ENCODE data around the gene ACP5. TPM values are rescaled to one million over a fixed set of nuclear protein-coding genes. Genes with fewer than 3 reads are reported as not detected.
"Not testable (repeated sequence)": the region's sequence is repeated elsewhere in the genome, so short reads cannot be mapped to it uniquely, and the experiment has no call there.

Gene ACP5
- 0.75 and 2.4 TPM in 2 replicates for total RNA-seq (2014; rRNA removed; shearing (Covaris generic))

DNA sequence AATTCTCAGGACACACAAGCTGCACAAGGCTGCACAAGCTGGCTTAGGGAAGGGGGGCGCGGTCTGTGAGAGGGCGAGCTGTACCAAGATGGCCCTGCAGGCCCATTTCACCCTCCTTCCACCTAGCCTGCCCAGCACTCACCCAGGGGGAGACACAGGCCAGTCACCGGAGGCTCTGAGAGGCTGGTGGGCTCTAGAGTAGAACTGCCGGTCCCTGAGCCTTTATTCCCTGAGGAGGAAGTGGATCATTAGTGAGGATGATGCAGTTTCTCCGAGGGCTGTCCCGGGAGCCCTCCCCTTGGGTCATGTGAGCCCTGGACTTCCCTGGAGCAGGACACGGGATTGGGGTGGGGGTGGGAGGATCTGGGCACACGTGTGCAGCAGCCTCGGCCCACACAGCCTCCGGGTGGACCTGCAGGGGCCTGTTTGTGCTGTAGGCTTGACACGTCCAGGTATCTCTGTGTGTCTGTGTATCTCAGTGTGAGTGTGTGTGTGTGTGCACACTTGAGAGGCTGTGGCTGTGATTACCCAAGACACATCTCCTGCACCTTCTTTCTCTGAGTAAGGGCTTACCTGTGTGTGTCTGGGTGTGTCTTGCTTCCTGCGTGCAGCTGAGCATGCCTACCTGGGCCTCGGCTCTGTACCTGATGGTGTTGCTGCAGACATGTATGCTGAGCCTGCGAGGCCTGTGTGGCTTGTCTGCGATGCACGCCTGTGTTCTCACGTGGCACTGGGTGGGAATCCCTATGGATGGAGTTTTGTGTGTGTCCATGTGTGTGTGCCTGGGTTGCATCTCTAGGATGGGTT, at the start of gene ACP5:
ACP5 (minus strand) TSS at position 195 of the 807 bp plus-strand sequence. CDS start 328 bp downstream, outside the sequence.
- Histone ChIP-seq H3K4me1 (no peaks in the 10 kb centered on the region; the same call in 1 of the 2 replicates), H3K36me3 (no peaks in the 10 kb centered on the region), H3K27me3 (no peaks in the 10 kb centered on the region), H3K4me3 (peak within 1 kb of the TSS; percentile 32), H3K9me3 (replicated peaks) (no peaks in the 10 kb centered on the region), H3K27ac (no peak within 1 kb of the TSS)
- DNase-seq: no peak

DNA sequence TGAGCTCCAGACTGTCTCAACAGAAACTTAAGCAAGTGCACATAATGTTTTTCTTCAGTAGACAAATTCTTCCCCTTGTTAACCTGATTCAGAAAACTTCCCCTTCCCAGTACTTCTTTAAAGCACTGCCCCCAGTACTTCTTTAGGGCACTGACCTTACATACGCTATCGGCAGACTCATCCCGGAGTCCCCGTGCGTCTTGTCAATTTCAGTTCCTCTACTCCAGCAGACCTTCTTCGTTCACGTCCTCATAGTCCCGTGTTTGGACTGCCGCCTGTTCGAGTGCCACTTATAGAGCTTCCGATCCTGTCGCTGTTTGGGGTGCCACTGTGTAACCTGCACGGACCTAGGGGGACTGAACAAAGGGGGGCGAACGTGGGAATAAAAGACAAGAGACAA, 48.8 kb upstream of the ACP5 start:
- H3K27ac ChIP-seq: no peak overlapping the region
- H3K9me3 ChIP-seq (replicated peaks): no peaks in the 10 kb centered on the region; the same call in 1 of the 2 replicates
- DNase-seq: no peak
- no peaks in the 10 kb centered on the region for H3K36me3 ChIP-seq
- no peaks in the 10 kb centered on the region for H3K27me3 ChIP-seq
- no peak overlapping the region for H3K4me3 ChIP-seq
- no peaks in the 10 kb centered on the region for H3K4me1 ChIP-seq

DNA sequence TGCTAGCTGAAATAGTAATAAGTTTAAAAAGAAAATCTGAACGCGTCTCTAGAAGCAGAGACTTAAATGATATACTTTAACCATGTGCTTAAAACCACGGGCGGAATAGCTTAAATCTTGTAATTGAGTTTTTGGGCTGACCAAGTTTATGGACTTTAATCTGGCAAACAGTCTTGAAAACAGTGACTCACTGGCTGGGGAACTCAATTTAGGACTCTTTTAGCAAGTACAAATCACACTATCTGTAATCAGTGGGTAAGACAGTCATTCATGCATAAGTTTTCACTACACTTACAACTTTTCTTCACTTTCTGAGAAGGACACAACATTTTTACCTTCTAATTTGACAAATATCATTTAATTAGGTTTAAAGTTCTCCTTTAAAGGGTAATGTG, 46.6 kb upstream of the ACP5 start:
- Histone ChIP-seq H3K27me3 (no peaks in the 10 kb centered on the region), H3K36me3 (peaks cover 18% of the 10 kb centered on the region), H3K4me3 (no peak overlapping the region), H3K27ac (no peak overlapping the region), H3K4me1 (no peaks in the 10 kb centered on the region), H3K9me3 (replicated peaks) (no peaks in the 10 kb centered on the region; the same call in 1 of the 2 replicates)
- no peak for DNase-seq

DNA sequence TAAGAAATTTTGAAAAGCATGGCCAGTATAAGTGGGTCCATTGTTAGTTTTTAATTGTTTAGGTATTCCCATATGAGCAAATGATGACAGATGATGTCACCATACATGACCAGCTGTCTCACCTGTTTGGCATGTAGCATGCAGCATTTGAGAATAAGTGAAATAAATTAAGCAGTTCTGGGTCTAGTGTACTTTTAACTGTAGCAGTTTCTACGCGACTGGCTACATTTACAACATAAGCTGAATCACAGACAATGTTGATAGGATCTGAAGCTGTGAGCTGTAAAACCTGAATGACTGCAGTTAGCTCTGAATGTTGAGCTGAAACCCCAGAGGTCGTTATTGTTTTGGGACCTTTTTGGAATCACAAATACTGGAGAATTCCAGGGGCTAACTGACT, 45.0 kb upstream of the ACP5 start:
- H3K27ac ChIP-seq, DNase-seq, H3K27me3 ChIP-seq: not testable (repeated sequence)

DNA sequence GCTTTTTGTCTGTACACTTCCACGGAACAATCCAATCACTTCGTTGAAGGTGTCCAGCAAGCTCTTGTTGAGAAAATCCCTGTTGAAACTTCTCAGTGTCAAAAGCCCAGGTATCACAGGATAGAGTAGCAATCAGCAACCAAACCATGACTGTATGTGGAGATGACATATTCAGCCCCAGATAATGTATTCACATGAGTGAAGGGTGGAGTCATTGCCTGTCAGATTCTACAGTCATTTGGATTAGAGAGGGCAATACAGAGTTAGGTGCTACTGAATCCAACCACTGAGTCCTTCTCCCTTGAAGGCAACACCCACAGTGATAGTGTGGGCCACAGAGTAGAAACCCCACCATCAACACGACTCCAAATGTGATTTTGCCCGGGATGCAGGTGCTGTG, 43.1 kb upstream of the ACP5 start:
- Histone ChIP-seq H3K36me3 (peaks cover 51% of the 10 kb centered on the region), H3K4me1 (no peaks in the 10 kb centered on the region), H3K27me3 (no peaks in the 10 kb centered on the region), H3K9me3 (replicated peaks) (peaks cover 20% of the 10 kb centered on the region), H3K27ac (no peak overlapping the region), H3K4me3 (no peak overlapping the region)
- no peak for DNase-seq

More for the DNA sequence above, 45.0 kb upstream of the ACP5 start:
- not testable (repeated sequence) for H3K4me3 ChIP-seq, H3K4me1 ChIP-seq
- Histone ChIP-seq H3K9me3 (replicated peaks) (peaks cover 10% of the 10 kb centered on the region), H3K36me3 (peaks cover 34% of the 10 kb centered on the region)

DNA sequence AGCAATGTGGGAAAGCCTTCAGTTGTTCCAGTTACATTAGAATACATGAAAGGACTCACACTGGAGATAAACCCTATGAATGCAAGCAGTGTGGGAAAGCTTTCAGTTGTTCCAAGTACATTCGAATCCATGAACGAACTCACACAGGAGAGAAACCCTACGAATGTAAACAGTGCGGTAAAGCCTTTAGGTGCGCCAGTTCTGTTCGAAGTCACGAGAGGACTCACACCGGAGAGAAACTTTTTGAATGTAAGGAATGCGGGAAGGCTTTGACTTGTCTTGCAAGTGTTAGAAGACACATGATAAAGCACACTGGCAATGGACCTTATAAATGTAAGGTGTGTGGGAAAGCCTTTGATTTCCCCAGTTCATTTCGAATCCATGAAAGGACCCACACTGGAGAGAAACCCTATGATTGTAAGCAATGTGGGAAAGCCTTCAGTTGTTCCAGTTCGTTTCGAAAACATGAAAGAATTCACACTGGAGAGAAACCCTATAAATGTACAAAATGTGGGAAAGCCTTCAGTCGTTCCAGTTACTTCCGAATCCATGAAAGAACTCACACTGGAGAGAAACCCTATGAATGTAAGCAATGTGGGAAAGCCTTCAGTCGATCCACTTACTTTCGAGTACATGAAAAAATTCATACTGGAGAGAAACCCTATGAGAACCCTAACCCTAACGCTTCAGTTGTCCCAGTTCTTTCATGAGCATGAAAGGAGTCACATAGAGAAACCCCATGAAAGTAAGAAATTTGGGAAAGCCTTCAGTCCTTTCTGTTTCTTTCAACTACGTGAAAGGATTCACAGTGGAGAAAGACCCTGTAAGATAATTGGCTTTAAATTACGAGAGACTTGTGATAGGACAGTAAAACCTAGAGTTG, 40.0 kb upstream of the ACP5 start:
- no peak for DNase-seq
- H3K27ac ChIP-seq: no peak overlapping the region
- H3K4me1 ChIP-seq: no peaks in the 10 kb centered on the region
- peaks cover 27% of the 10 kb centered on the region for H3K9me3 ChIP-seq (replicated peaks)
- peaks cover 64% of the 10 kb centered on the region for H3K36me3 ChIP-seq
- no peaks in the 10 kb centered on the region for H3K27me3 ChIP-seq
- H3K4me3 ChIP-seq: no peak overlapping the region

DNA sequence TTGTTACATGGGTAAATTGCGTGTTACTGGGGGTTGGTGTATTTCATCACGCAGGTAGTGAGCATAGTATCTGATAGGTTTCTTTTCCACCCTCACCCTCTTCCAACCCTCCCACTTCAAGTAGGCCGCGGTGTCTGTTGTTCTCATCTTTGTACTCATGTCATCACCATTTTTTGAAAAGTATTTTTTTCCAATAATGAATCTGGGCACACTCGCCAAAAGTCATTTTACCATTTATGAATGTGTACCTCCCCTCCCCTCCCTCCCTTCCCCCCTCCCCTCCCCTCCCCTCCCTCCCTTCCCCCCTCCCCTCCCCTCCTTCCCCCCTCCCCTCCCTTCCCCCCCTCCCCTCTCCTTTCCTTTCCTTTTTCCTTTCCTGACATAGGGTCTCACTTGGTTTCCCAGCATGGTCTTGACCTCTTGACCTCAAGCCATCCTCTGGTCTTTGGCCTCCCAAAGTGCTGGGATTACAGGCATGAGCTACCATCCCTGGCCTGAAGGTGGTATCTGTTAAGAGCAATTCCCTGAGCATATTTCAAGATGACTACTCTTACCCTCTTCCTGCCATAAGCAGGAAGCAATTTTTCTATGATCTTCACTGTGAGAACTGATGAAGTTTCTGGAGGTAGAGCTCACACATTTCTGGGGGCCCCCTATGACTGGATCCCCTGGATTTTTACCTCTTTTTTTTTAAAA, 35.5 kb upstream of the ACP5 start:
- Histone ChIP-seq H3K4me1 (no peaks in the 10 kb centered on the region), H3K36me3 (peaks cover 36% of the 10 kb centered on the region), H3K27ac (no peak overlapping the region), H3K9me3 (replicated peaks) (peaks cover 22% of the 10 kb centered on the region), H3K4me3 (no peak overlapping the region), H3K27me3 (no peaks in the 10 kb centered on the region)
- DNase-seq: no peak

DNA sequence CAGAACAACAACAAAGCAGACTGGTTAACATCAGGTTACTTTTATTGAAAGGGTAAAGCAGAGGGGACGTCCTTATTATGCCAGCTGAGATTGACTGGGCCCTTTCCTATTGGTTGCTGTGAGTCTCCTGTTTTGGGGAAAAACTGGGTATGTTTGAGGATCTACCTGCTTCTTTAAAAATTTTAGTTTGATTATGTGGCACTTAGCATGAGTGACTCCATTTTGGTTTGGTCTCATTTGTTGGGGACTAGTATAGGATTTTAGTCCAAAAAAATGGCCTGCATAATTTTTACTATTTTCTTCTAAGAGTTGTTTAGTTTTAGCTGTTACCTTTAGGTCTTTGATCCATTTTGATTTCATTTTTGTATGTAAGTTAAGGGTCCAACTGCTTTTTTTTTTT, 34.3 kb upstream of the ACP5 start:
- no peaks in the 10 kb centered on the region for H3K27me3 ChIP-seq
- no peak overlapping the region for H3K4me3 ChIP-seq
- H3K36me3 ChIP-seq: peaks cover 25% of the 10 kb centered on the region
- H3K9me3 ChIP-seq (replicated peaks): peaks cover 10% of the 10 kb centered on the region
- no peak for DNase-seq
- H3K27ac ChIP-seq: no peak overlapping the region
- no peaks in the 10 kb centered on the region for H3K4me1 ChIP-seq

DNA sequence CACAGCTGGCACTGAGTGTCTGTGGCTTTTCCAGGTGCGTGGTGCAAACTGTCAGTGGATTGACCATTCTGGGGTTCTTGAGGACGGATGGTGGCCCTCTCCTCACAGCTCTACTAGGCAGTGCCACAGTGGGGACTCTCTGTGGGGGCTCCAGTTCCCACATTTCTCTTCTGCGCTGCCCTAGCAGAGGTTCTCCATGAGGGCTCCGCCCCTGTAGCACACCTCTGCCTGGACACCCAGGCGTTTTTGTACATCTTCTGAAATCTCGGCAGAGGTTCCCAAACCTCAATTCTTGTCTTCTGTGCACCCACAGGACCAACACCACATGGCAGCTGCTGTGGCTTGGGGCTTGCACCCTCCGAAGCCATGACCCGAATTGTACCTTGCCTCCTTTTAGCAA, 29.0 kb upstream of the ACP5 start:
- no peaks in the 10 kb centered on the region for H3K27me3 ChIP-seq
- no peak for DNase-seq
- peaks cover 22% of the 10 kb centered on the region for H3K36me3 ChIP-seq
- no peaks in the 10 kb centered on the region for H3K9me3 ChIP-seq (replicated peaks)
- no peak overlapping the region for H3K27ac ChIP-seq
- H3K4me3 ChIP-seq: no peak overlapping the region
- no peaks in the 10 kb centered on the region for H3K4me1 ChIP-seq

DNA sequence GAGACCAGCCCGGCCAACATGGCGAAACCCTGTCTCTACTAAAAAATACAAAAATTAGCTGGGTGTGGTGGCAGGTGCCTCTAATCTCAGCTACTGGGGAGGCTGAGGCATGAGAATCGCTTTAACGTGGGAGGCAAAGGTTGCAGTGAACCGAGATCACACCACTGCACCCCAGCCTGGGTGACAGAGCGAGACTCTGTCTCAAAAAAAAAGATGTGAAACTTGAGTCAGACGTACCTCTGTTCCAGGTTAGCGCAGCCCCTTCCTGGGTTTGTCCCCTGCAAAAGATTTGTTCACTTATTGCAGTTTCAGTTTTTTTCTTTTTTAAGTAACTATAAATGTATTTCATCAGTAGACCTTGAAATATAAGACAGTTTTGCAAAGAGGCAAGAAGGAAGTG, 22.3 kb upstream of the ACP5 start:
- H3K27me3 ChIP-seq; H3K27ac ChIP-seq; H3K9me3 ChIP-seq (replicated peaks); H3K4me1 ChIP-seq; DNase-seq; H3K4me3 ChIP-seq: not testable (repeated sequence)
- H3K36me3 ChIP-seq: peaks cover 18% of the 10 kb centered on the region

DNA sequence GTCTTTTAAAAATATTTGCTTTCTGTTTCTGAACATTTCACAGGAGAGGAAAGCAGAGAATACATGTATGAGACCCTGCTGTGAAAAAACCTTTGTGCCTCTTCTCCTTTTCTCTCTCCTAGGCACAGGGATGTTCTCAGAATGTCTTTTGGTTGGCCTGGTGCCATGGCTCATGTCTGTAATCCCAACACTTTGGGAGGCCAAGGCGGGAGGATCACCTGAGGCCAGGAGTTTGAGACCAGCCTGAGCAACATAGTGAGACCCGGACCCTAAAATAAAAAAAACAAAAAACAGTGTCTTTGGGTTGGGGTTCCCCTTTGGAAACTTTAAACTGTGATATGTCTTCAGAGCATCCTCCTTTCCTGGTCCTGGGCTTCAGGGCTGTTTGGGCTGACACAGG, 21.3 kb upstream of the ACP5 start:
- no peaks in the 10 kb centered on the region for H3K27me3 ChIP-seq
- no peaks in the 10 kb centered on the region for H3K9me3 ChIP-seq (replicated peaks)
- H3K27ac ChIP-seq: no peak overlapping the region
- peaks cover 2% of the 10 kb centered on the region; the same call in 1 of the 2 replicates for H3K4me1 ChIP-seq
- H3K4me3 ChIP-seq: no peak overlapping the region
- DNase-seq: no peak
- H3K36me3 ChIP-seq: 0 out of 2 replicates have a peak, but pooled peaks cover 11% of the 10 kb centered on the region

DNA sequence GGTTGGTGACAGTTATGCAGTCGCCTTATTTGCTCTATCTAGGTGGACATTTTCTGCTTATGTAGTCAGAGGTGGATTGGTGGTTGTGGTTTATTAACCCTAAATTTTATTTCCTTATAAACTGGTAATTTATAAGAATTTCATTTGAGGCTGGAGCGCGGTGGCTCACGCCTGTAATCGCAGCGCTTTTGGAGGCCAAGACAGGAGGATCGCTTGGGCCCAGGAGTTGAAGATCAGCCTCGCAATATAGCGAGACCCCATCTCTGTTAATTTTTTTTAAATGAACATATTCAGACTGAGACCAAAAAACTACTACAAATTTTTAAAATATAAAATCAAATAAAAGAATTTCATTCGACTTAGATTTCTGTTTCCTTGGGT, 20.6 kb upstream of the ACP5 start:
- H3K4me1 ChIP-seq: peaks cover 2% of the 10 kb centered on the region; the same call in 1 of the 2 replicates
- no peaks in the 10 kb centered on the region for H3K9me3 ChIP-seq (replicated peaks)
- no peaks in the 10 kb centered on the region for H3K27me3 ChIP-seq
- H3K36me3 ChIP-seq: 0 out of 2 replicates have a peak, but pooled peaks cover 8% of the 10 kb centered on the region
- no peak for DNase-seq
- peak overlapping the region; percentile 92 for H3K4me3 ChIP-seq
- peak overlapping the region; percentile 90; the same call in 1 of the 2 replicates for H3K27ac ChIP-seq

DNA sequence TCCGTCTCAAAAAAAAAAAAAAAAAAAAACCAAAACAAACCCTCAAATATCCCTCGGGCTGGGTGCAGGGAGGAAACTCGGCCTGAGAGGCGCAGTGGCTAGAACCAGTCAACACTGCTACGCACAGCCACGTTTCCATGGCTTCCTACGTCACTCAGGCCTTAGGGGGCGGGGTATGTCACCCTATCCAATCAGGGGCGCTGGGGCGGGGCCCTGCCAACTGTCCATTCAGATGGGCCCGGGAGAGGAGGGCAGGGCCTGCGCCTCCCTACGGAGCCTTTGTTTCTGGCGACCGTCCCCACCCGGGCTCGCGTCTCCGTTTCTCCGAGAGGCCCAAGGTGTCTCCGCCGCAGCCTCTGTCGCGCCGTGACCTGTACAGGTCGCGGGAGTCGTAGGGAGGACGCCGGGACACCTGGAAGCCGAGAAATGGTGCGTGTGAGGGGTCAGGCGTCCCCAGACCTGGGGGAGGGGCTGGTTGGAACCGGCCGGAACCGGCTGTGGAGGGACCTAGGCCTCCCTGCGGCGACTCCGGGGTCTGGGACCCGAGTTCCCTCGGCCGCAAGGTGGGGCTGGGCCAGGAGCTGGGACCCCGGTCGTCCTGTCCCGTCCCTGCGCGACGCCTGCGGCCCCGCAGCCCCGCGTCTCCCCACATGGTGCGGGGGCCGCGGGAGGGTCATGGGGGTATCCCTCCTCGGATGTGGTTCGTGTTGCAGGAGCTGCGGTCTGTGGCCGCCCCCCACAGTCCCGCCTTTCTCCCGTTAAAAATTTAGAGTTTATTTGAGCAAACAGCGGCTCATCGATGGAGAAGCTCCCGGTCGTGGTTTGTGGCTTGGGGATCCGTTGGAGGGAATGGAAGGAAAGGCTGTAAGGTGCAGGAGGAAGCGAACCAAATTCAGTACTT, 20.0 kb upstream of the ACP5 start, which contains the start of gene ZNF627:
ZNF627 (plus strand) TSS at position 282 of the 901 bp plus-strand sequence; CDS start at position 427, 145 bp downstream.
- peak; percentile 98 for DNase-seq
- H3K4me3 ChIP-seq: peak within 1 kb of the TSS; percentile 92
- H3K9me3 ChIP-seq (replicated peaks): no peaks in the 10 kb centered on the region
- H3K27me3 ChIP-seq: no peaks in the 10 kb centered on the region
- H3K36me3 ChIP-seq: 0 out of 2 replicates have a peak, but pooled peaks cover 8% of the 10 kb centered on the region
- H3K27ac ChIP-seq: peak within 1 kb of the TSS; percentile 90
- H3K4me1 ChIP-seq: peaks cover 2% of the 10 kb centered on the region; the same call in 1 of the 2 replicates
